K562 (cell line): ENCODE results near the gene CA7. TPM values are rescaled to one million over a fixed set of nuclear protein-coding genes. Genes with fewer than 3 reads are reported as not detected.

Source experiments
- ATF3 ChIP-seq, 2 experiments: fragments of 450-650 bp in 1 of 2; sonication (generic) in 1 of 2; formaldehyde crosslinking in 1 of 2; IDR thresholded peaks in 1 of 2; conservative IDR thresholded peaks in 1 of 2; 2 replicates each; pipeline versions ENCODE4 v1.6.1 to v1.8.1; 2016 to 2023; ENCODE audit warnings: mild to moderate bottlenecking in 2 of 2, moderate library complexity in 2 of 2, inconsistent platforms in 1 of 2, missing genetic modification reagents in 1 of 2
- ATF7 ChIP-seq: fragments of 450-650 bp; IDR thresholded peaks from 2 replicates; pipeline ENCODE4 v1.7.1; 2014; ENCODE audit warnings: mild to moderate bottlenecking, moderate library complexity
- CBX3 ChIP-seq, 2 experiments: IDR thresholded peaks; 1 replicate in 1 of 2; 2 replicates in 1 of 2; pipeline ENCODE4 v1.6.1; 2012; ENCODE audit warnings: inconsistent platforms in 2 of 2, low read length in 2 of 2, borderline replicate concordance in 1 of 2, control low read depth in 1 of 2
- CCNT2 ChIP-seq: IDR thresholded peaks from 2 replicates; pipeline ENCODE4 v1.6.1; 2011; ENCODE audit warnings: borderline replicate concordance, low read depth, mild to moderate bottlenecking, moderate library complexity, mixed read lengths, low read length; ENCODE audit not compliant: insufficient read length; ENCODE audit errors: extremely low read depth
- DDX20 ChIP-seq: fragments of 450-650 bp; IDR thresholded peaks from 2 replicates; pipeline ENCODE4 v1.6.1; 2016; ENCODE audit warnings: missing genetic modification characterization, low read depth, mild to moderate bottlenecking, missing compliant biosample characterization, moderate library complexity
- DIDO1 ChIP-seq: fragments of 450-650 bp; IDR thresholded peaks from 2 replicates; pipeline ENCODE4 v1.6.1; 2016; ENCODE audit warnings: low read depth, missing biosample characterization, missing genetic modification characterization
- DNMT1 ChIP-seq: fragments of 450-650 bp; IDR thresholded peaks from 2 replicates; pipeline ENCODE4 v1.6.1; 2016; ENCODE audit warnings: antibody characterized with exemption, mild to moderate bottlenecking
- EP400 ChIP-seq: fragments of 450-650 bp; IDR thresholded peaks from 2 replicates; pipeline ENCODE4 v1.6.1; 2017; ENCODE audit warnings: antibody characterized with exemption, mild to moderate bottlenecking, moderate library complexity
- MED1 ChIP-seq: sonication (generic); formaldehyde crosslinking; IDR thresholded peaks from 2 replicates; pipeline ENCODE4 v1.8.1; 2023; ENCODE audit warnings: missing genetic modification reagents, borderline replicate concordance
- PHTF2 ChIP-seq: fragments of 250-450 bp; sonication (Bioruptor Pico); IDR thresholded peaks from 2 replicates; pipeline ENCODE4 v1.5.0; 2021; ENCODE audit warnings: mild to moderate bottlenecking
- PTRF ChIP-seq: fragments of 450-650 bp; IDR thresholded peaks from 2 replicates; pipeline ENCODE4 v1.6.1; 2016; ENCODE audit warnings: mild to moderate bottlenecking, missing genetic modification characterization, missing compliant biosample characterization
- RUNX1 ChIP-seq: sonication (generic); IDR thresholded peaks from 2 replicates; pipeline ENCODE4 v1.6.1; 2016; ENCODE audit warnings: antibody characterized with exemption, low read depth
- STAT5A ChIP-seq: IDR thresholded peaks from 2 replicates; pipeline ENCODE4 v1.6.1; 2012; ENCODE audit warnings: low read length, inconsistent platforms, borderline replicate concordance
- TCF7 ChIP-seq: sonication (generic); IDR thresholded peaks from 2 replicates; pipeline ENCODE4 v1.6.1; 2016; ENCODE audit warnings: antibody characterized with exemption, borderline replicate concordance
- TEAD2 ChIP-seq: fragments of 450-650 bp; IDR thresholded peaks from 2 replicates; pipeline ENCODE4 v1.6.1; 2016; ENCODE audit warnings: missing genetic modification characterization, control low read depth, missing compliant biosample characterization
- ZBTB2 ChIP-seq: fragments of 450-650 bp; IDR thresholded peaks from 2 replicates; pipeline ENCODE4 v1.6.1; 2016; ENCODE audit warnings: antibody characterized with exemption
- ZNF584 ChIP-seq: fragments of 200-800 bp; sonication (Bioruptor generic); IDR thresholded peaks from 2 replicates; pipeline ENCODE4 v1.6.1; 2016; ENCODE audit warnings: low read depth, mild to moderate bottlenecking, missing genetic modification characterization, missing compliant biosample characterization
- polyA plus RNA-seq, 8 experiments: library from polyadenylated mRNA; depleted of rRNA in 4 of 8; stranded (reverse) in 5 of 8; unstranded in 3 of 8; fragments of >200 nt; fragmentation: Nextera tagmentation in 2 of 8; fragmentation: Illumina TruSeq in 1 of 8; extraction: Ambion mirVana in 2 of 8; extraction: Trizol in 1 of 8; gene quantifications; 2 replicates each; pipeline versions ENCODE4 v1.2.1 to v1.2.3, GENCODE V29; 2011 to 2014; ENCODE audit warnings: inconsistent platforms in 1 of 8, missing spikeins in 1 of 8
- total RNA-seq, 7 experiments: library from RNA; depleted of rRNA in 6 of 7; stranded (reverse); fragments of >200 nt in 6 of 7; fragmentation: Illumina TruSeq in 2 of 7; extraction: Trizol in 2 of 7; gene quantifications; 2 replicates each; pipeline versions ENCODE4 v1.2.1 to v1.2.3, GENCODE V29; 2011 to 2021; ENCODE audit warnings: low replicate concordance in 1 of 7
- TF ChIP-seq, protein P1 (sequence below): fragments of 250-450 bp; sonication (Bioruptor Pico); IDR thresholded peaks from 2 replicates; pipeline ENCODE4 v1.4.0; 2020

CA7 gene
- total and polyA plus RNA-seq, 9 of the 15 experiments (the other 6 are each of a cell fraction or from before 2014, with no cell fraction given) = 0.03 to 0.07 (median 0.05) TPM; not detected in 5

GRCh38 chr16:66872943-66873684, 28.9 kb downstream of the CA7 start (continued):
- TF ChIP-seq STAT5A (no peak; the same call in 1 of the 2 replicates), PTRF (no peak), MED1 (no peak), ZBTB2 (peak; percentile 43; the same call in 1 of the 2 replicates), PHTF2 (CRISPR knock-in tag) (no peak), EP400 (peak; percentile 81), CBX3 (IDR thresholded peaks at IDR 0.05; ENCODE audit: borderline replicate concordance in 1 of 2, low read length in 2 of 2) (peak in 1 of 2 experiments; percentile 89; a peak in 1 of 3 replicates), DDX20 (no peak), ATF7 (peak; percentile 81; the same call in 1 of the 2 replicates), ZNF584 (CRISPR knock-in tag) (no peak), ATF3 (IDR thresholded peaks at IDR 0.05) (peak; percentile 70; the same call in 1 of the 2 replicates), ATF3 (CRISPR knock-in tag; conservative IDR thresholded peaks at IDR 0.05) (peak; percentile 40; the same call in 1 of the 2 replicates), TCF7 (no peak), RUNX1 (no peak), CCNT2 (peak; percentile 81), DNMT1 (no peak), DIDO1 (tag) (no peak), TEAD2 (tag) (no peak)
- TF ChIP-seq, protein P1, sequence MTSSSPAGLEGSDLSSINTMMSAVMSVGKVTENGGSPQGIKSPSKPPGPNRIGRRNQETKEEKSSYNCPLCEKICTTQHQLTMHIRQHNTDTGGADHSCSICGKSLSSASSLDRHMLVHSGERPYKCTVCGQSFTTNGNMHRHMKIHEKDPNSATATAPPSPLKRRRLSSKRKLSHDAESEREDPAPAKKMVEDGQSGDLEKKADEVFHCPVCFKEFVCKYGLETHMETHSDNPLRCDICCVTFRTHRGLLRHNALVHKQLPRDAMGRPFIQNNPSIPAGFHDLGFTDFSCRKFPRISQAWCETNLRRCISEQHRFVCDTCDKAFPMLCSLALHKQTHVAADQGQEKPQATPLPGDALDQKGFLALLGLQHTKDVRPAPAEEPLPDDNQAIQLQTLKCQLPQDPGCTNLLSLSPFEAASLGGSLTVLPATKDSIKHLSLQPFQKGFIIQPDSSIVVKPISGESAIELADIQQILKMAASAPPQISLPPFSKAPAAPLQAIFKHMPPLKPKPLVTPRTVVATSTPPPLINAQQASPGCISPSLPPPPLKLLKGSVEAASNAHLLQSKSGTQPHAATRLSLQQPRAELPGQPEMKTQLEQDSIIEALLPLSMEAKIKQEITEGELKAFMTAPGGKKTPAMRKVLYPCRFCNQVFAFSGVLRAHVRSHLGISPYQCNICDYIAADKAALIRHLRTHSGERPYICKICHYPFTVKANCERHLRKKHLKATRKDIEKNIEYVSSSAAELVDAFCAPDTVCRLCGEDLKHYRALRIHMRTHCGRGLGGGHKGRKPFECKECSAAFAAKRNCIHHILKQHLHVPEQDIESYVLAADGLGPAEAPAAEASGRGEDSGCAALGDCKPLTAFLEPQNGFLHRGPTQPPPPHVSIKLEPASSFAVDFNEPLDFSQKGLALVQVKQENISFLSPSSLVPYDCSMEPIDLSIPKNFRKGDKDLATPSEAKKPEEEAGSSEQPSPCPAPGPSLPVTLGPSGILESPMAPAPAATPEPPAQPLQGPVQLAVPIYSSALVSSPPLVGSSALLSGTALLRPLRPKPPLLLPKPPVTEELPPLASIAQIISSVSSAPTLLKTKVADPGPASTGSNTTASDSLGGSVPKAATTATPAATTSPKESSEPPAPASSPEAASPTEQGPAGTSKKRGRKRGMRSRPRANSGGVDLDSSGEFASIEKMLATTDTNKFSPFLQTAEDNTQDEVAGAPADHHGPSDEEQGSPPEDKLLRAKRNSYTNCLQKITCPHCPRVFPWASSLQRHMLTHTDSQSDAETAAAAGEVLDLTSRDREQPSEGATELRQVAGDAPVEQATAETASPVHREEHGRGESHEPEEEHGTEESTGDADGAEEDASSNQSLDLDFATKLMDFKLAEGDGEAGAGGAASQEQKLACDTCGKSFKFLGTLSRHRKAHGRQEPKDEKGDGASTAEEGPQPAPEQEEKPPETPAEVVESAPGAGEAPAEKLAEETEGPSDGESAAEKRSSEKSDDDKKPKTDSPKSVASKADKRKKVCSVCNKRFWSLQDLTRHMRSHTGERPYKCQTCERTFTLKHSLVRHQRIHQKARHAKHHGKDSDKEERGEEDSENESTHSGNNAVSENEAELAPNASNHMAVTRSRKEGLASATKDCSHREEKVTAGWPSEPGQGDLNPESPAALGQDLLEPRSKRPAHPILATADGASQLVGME (CRISPR knock-in tag) = no peak
